Measurements from ENCODE around the gene ATP6V0A4.

- TF ChIP-seq POLR2A (IDR thresholded peaks at IDR 0.05) (no peak), CTCF (IDR thresholded peaks at IDR 0.05) (no peak), EP300 (IDR thresholded peaks at IDR 0.05; ENCODE audit: low read depth) (no peak)
Measured at GRCh38 chr7:138802706-138803105, 4.7 kb upstream of the ATP6V0A4 start.
